ENCODE measurements around the gene BABAM2.
"Not testable (repeated sequence)": the region's sequence is repeated elsewhere in the genome, so short reads cannot be mapped to it uniquely, and the experiment has no call there.

The BABAM2 gene

DNA sequence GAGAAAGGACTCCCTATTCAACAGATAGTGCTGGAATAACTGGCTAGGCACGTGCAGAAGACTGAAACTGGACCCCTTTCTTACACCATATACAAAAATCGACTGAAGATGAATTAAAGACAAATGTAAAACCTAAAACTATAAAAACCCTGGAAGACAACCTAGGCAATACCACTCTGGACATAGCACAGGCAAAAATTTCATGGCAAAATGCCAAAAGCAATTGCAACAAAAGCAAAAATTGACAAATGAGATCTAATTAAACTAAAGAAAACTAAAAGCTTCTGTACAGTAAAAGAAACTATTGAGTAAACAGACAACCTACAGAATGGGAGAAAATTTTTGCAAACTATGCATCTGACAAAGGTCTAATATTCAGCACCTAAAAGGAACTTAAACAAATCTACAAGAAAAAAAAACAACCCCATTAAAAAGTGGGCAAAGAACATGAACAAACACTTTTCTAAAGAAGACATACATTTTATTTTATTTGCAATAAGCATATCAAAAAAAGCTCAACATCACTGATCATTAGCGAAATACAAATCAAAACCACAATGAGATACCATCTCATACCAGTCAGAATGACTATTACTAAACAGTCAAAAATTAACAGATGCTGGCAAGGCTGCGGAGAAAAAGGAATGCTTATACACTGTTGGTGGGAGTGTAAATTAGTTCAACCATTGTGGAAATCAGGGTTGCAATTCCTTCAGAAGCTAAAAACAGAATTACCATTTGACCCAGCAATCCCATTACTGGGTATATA is 8.5 kb upstream of the BABAM2 start:
- not testable (repeated sequence) for DNase-seq (ENCODE audit: low read depth)

DNA sequence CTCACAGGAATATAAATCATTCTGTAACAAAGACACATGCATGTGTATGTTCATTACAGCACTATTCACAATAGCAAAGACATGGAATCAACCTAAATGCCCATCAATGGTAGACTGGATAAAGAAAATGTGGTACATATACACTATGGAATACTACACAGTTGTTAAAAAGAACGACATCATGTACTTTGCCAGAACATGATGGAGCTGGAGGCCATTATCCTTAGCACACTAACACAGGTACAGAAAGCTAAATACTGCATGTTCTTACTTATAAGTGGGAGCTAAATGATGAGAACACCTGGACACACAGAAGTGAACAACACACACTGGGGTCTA is 8.0 kb upstream of the BABAM2 start:
- DNase-seq (ENCODE audit: low read depth) = not testable (repeated sequence)

DNA sequence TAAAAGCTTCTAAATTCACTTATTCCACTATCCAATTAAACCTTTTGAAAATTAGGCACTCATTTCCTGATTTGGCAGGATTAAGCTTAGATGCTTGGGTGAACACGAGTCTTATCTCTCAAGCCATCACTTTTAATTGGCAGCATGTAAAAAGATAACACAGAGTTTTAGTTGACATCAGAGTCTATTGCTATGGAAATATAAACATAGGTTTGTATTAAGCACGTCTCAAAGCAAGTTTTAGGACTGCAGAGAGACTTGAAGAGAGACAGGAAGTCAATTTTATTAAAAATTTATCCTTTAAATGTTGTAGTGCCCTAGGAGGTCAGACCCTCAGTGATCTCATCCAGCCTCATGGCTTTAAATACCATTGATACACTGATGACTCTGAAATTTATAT is 5.9 kb upstream of the BABAM2 start:
- no peak for DNase-seq (ENCODE audit: low read depth)

- DNase-seq (ENCODE audit: low read depth) = no peak
Observed at GRCh38 chr2:27885234-27885633, 5.3 kb upstream of the BABAM2 start.

- no peak for DNase-seq (ENCODE audit: low read depth)
Observed at GRCh38 chr2:27885661-27886060, 4.9 kb upstream of the BABAM2 start.

DNA sequence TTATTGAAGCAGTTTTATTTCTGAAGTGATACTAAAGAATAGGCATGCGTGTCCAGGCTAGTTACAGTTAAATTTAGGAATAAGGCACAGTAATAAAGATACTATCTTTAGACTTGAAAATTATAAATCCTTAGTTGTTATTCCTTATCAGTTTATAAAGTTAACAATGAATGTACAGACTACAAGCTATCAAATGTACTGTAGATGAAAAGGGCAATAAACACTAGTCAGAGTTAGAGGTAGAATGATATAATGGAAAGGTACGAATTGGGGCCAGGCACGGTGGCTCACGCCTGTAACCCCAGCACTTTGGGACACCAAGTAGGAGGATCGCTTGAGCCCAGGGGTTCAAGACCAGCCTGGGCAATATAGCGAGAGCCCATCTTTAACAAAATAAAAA is 4.2 kb upstream of the BABAM2 start:
- no peak for DNase-seq (ENCODE audit: low read depth)

GRCh38 chr2:27887111-27887510 is 3.4 kb upstream of the BABAM2 start:
- DNase-seq (ENCODE audit: low read depth) = no peak

DNA sequence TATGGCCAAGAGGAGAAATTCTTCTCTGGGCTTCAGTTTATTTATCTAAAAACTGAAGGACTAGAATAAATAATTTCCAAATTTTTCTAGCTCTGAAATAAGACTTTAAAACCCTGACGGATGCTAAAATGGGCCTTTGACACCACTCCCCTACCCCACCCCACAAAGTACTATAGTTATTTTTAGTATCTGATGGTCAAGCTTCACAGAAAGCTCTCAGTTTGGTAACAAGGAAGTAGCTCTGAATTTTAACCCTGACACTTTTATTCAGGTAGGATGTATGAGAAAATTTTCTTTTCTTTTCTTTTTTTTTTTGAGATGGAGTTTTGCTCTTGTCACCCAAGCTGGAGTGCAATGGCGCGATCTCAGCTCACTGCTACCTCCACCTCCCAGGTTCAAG is 2.7 kb upstream of the BABAM2 start:
- DNase-seq (ENCODE audit: low read depth) = no peak

- DNase-seq (ENCODE audit: low read depth) = no peak
Observed at GRCh38 chr2:27888790-27889189, 1.7 kb upstream of the BABAM2 start.

DNA sequence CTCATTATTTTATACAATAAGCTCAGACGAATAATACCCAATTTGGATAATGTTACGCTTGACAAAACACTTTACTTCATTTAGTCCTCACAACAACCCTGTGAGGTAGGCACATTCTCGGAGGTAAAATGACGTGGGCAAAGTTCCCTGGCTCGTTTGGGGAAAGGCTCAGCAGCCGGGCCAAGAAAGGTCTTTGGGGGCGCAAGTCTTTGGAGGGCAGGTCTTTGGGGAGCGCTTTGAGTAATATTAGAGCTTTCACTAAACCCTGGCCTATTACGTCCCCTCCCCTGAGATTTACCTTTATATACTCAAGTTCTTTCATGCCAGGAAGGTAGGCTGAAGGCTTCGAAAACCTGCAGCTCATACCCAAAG is 769 bp upstream of the BABAM2 start:
- DNase-seq (ENCODE audit: low read depth) = no peak

- peak; percentile 81 for DNase-seq (ENCODE audit: low read depth)
Observed at GRCh38 chr2:27890924-27891672, 569 bp downstream of the BABAM2 start.

- no peak for DNase-seq (ENCODE audit: low read depth)
Observed at GRCh38 chr2:27891673-27892105, 1.2 kb downstream of the BABAM2 start.

DNA sequence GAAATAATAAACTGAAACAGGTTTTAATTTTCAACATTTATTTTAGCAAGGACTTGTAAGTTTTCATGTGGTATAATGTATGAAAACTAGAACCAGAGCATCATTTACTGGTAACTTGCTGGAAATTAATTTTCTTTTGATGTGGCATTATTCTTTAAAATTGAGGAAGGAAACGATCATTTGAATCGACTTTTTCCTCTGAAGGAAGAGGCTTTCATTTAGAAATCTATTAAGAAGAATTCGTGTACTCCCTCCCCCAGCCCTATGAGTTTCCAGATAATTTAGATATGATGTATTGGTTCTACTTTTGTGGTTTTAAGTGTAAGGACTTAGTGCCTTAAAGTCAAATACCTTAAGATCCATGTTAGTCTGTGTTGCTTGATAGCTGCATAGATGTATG is 2.5 kb downstream of the BABAM2 start:
- DNase-seq (ENCODE audit: low read depth) = no peak

GRCh38 chr2:27897717-27898116 is 7.2 kb downstream of the BABAM2 start:
- no peak for DNase-seq (ENCODE audit: low read depth)

GRCh38 chr2:27901234-27901633 is 10.7 kb downstream of the BABAM2 start:
- DNase-seq (ENCODE audit: low read depth) = no peak

GRCh38 chr2:27902098-27902497 is 11.6 kb downstream of the BABAM2 start:
- no peak for DNase-seq (ENCODE audit: low read depth)

DNA sequence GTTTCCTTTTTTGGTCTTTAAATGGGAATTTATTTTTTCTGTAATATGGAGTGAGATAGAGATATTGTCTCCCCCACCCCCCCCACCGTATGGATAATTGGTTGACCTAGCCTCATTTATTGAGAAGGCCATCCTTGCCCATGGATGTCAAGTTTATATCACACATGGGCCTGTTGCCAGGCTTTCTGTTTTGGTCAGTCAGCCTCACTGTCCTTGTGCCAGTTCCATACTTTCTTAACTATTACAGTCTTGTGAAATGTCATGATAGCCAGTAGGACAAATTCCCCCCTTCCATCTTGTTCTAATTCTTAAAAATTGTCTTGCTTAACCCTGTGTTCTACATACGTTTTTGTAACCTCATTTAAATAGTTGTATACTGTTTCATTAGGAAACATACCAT is 12.5 kb downstream of the BABAM2 start:
- no peak for DNase-seq (ENCODE audit: low read depth)

- DNase-seq (ENCODE audit: low read depth) = no peak
Observed at GRCh38 chr2:27903649-27904404, 13.3 kb downstream of the BABAM2 start.

GRCh38 chr2:27904405-27904665 is 13.8 kb downstream of the BABAM2 start:
- no peak for DNase-seq (ENCODE audit: low read depth)

- DNase-seq (ENCODE audit: low read depth) = no peak
Observed at GRCh38 chr2:27906074-27906473, 15.5 kb downstream of the BABAM2 start.

GRCh38 chr2:27907547-27907946 is 17.0 kb downstream of the BABAM2 start:
- no peak for DNase-seq (ENCODE audit: low read depth)

GRCh38 chr2:27909901-27910300 is 19.4 kb downstream of the BABAM2 start:
- DNase-seq (ENCODE audit: low read depth) = no peak

DNA sequence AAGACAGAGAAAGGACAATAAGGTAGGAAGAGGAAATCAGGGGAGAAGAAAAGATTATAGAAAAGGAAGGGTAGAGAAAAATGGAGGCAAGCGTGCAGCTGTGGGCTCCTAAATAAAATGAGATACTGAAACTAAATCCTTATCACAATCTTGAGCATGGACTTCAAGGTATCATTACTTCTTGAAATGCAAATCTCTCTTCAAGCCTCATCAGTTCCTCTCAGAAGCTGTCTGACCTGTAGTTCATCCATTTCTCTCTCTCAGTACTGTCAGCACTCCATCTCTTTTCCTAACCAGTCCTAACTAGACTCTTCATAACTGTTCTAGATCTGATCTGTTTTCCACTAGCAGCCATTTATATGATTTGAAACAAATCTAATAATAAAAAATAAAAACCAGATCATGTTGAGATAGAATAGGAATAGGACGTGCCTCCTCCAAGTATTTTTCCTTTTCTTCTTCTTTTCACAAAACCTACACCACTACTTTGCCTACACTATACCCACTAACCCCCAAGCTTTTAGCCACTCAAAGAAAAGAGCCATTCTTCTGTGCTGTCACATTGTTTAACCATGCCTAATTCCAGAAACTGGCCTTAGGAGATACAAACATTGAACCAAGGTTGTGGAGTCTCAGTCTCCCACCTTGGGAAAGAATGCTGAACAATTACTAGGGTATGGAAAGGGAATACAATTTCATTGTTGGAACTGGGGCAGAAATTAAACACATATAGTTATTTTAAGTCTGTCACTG is 21.1 kb downstream of the BABAM2 start:
- no peak for DNase-seq (ENCODE audit: low read depth)

All from CMK (cell line).